Measurements from ENCODE around the gene OXSR1. TPM values are rescaled to one million over a fixed set of nuclear protein-coding genes. Genes with fewer than 3 reads are reported as not detected.
A peak's percentile ranks its signal among the peaks of the same experiment; 100 is the strongest.

Gene OXSR1
- total and polyA plus RNA-seq, 10 of the 15 experiments (the other 5 are each of a cell fraction or from before 2014, with no cell fraction given), result 12.4 to 54.6 (median 35.7) TPM

GRCh38 chr3:38297947-38298711 is 132.8 kb downstream of the OXSR1 start:
- POLR2A ChIA-PET, result interaction anchor here (0.5 kb wide), 1 partner anchor 39 kb away, joined by 4 read pairs; no protein-coding TSS in a partner anchor
- TF ChIP-seq EED (IDR thresholded peaks at IDR 0.05; ENCODE audit: low read depth) (no peak), SMC3 (IDR thresholded peaks at IDR 0.05; ENCODE audit: borderline replicate concordance, low read length) (peak; percentile 37; the same call in 1 of the 2 replicates), CTCF (IDR thresholded peaks at IDR 0.05 in 2 of 3, conservative IDR thresholded peaks at IDR 0.05 in 1 of 3; ENCODE audit: control insufficient read depth in 2 of 3, extremely low read depth in 1 of 3, insufficient read depth in 1 of 3, low read depth in 3 of 3, low read length in 3 of 3) (peak; percentile 23 to 40 (median 28); a peak in 3 of 6 replicates), RAD21 (IDR thresholded peaks at IDR 0.05; ENCODE audit: insufficient read depth, low read depth, low read length) (peak; percentile 35)
- no peak for FAIRE-seq
- no peaks in the 10 kb centered on the region for H3K36me3 ChIP-seq (ENCODE audit: control insufficient read depth in 2 of 2, insufficient read depth in 2 of 2, low read length in 1 of 2)
- peak; percentile 5 for DNase-seq (ENCODE audit: low read depth, low spot score)
- H3K9me3 ChIP-seq (replicated peaks; ENCODE audit: control insufficient read depth, insufficient read depth, low read length), result no peaks in the 10 kb centered on the region
- in situ Hi-C loops (cut with MboI) (no loop called here), intact Hi-C loops (cut with micrococcal nuclease; ENCODE audit: unreplicated experiment) (loop anchor here (5.0 to 10.0 kb wide), 2 partner anchors 181 to 323 kb away; no protein-coding TSS in a partner anchor)
- CTCF ChIA-PET, result interaction anchor here (0.5 to 5.0 kb wide), 26 partner anchors 9 to 328 kb away, joined by 3 to 54 read pairs (median 4); partner anchors contain the start of genes SLC22A14 and XYLB
- peak; percentile 83 for ATAC-seq
- no peak overlapping the region for H3K9ac ChIP-seq (ENCODE audit: control insufficient read depth, insufficient read depth, low read length)
- H3K4me1 ChIP-seq (ENCODE audit: control insufficient read depth, insufficient read depth, low read length), result no peaks in the 10 kb centered on the region
- no peak overlapping the region for H2AFZ ChIP-seq (ENCODE audit: control insufficient read depth, low read depth, low read length)
- RAD21 ChIA-PET (ENCODE audit: unreplicated experiment), result interaction anchor here (1.0 to 1.3 kb wide), 3 partner anchors 165 to 182 kb away, joined by 3 to 4 read pairs (median 3); no protein-coding TSS in a partner anchor
- no TSS peak for BruUV-seq (replicated peaks)
- WGBS (ENCODE audit: insufficient coverage, insufficient replicate concordance, low lambda C conversion rate, missing lambda C conversion rate), result 48% methylated on average over 5 of the region's 5 CpGs
- H3K27me3 ChIP-seq (replicated peaks in 1 of 2; ENCODE audit: control insufficient read depth in 2 of 2, insufficient read depth in 2 of 2, low read length in 1 of 2), result no peaks in the 10 kb centered on the region
- H3K4me3 ChIP-seq, result no peak overlapping the region
- no peaks in the 10 kb centered on the region for H4K20me1 ChIP-seq (ENCODE audit: control insufficient read depth, insufficient read depth)
- no peaks in the 10 kb centered on the region for H3K79me2 ChIP-seq (ENCODE audit: control insufficient read depth, insufficient read depth, low read length)
- SMC1A ChIA-PET (ENCODE audit: uncharacterized antibody, unreplicated experiment), result interaction anchor here (0.6 to 2.8 kb wide), 7 partner anchors 26 to 335 kb away, joined by 3 to 20 read pairs (median 3); no protein-coding TSS in a partner anchor
- H3K27ac ChIP-seq (ENCODE audit: control insufficient read depth, insufficient read depth), result no peak overlapping the region
- no peak overlapping the region for H3K4me2 ChIP-seq (ENCODE audit: control insufficient read depth, insufficient read depth)

Small RNA genes lying within 50 kb of the gene (small RNA-seq; reads per million reads assigned to genes)
- not detected for gene RF00019
- gene RNU6-235P, result not detected

Other genes with a start within 250 kb of the OXSR1 start
Only the 7 nearest of the 8 such genes appear.
- gene VILL, start 174.8 kb upstream of the OXSR1 start, total RNA-seq (2014; rRNA removed), result 3.4 and 3.9 TPM in 2 replicates
- gene VILL, start 174.8 kb upstream of the OXSR1 start, total RNA-seq (2014; rRNA removed; fragmentation: Illumina TruSeq; extraction: Trizol), result 1.3 and 1.9 TPM in 2 replicates
- 3.7 and 4.1 TPM in 2 replicates for gene VILL, start 174.8 kb upstream of the OXSR1 start, total RNA-seq (2021)
- 3.1 and 5.4 TPM in 2 replicates for gene VILL, start 174.8 kb upstream of the OXSR1 start, polyA plus RNA-seq (2011; rRNA removed)
- gene VILL, start 174.8 kb upstream of the OXSR1 start, polyA plus RNA-seq (2014; fragmentation: Illumina TruSeq; extraction: Trizol), result 0.41 and 1.4 TPM in 2 replicates
- gene VILL, start 174.8 kb upstream of the OXSR1 start, polyA plus RNA-seq (2014; fragmentation: Nextera tagmentation; extraction: Ambion mirVana), result under 1 TPM in 1 of 2 experiments, not detected in 1; 0.15 TPM
- gene VILL, start 174.8 kb upstream of the OXSR1 start, polyA plus RNA-seq (2014; rRNA removed), result 4.2 and 4.3 TPM in 2 replicates
- 1 to 10 TPM; 2.1 TPM for gene VILL, start 174.8 kb upstream of the OXSR1 start, polyA plus RNA-seq (2016; fragmentation: Nextera tagmentation; extraction: Ambion mirVana)
- gene PLCD1, start 135.9 kb upstream of the OXSR1 start, total RNA-seq (2014; rRNA removed), result 0.73 and 1.2 TPM in 2 replicates
- gene PLCD1, start 135.9 kb upstream of the OXSR1 start, total RNA-seq (2014; rRNA removed; fragmentation: Illumina TruSeq; extraction: Trizol), result 0.55 and 0.89 TPM in 2 replicates
- gene PLCD1, start 135.9 kb upstream of the OXSR1 start, total RNA-seq (2021), result 1.6 and 2.4 TPM in 2 replicates
- gene PLCD1, start 135.9 kb upstream of the OXSR1 start, polyA plus RNA-seq (2011; rRNA removed), result 1.8 and 3.5 TPM in 2 replicates
- gene PLCD1, start 135.9 kb upstream of the OXSR1 start, polyA plus RNA-seq (2014; fragmentation: Illumina TruSeq; extraction: Trizol), result 0.32 and 1.0 TPM in 2 replicates
- under 1 TPM in 1 of 2 experiments, not detected in 1; 0.20 TPM for gene PLCD1, start 135.9 kb upstream of the OXSR1 start, polyA plus RNA-seq (2014; fragmentation: Nextera tagmentation; extraction: Ambion mirVana)
- 1.5 and 3.9 TPM in 2 replicates for gene PLCD1, start 135.9 kb upstream of the OXSR1 start, polyA plus RNA-seq (2014; rRNA removed)
- 1 to 10 TPM; 1.2 to 2.0 TPM for gene PLCD1, start 135.9 kb upstream of the OXSR1 start, polyA plus RNA-seq (2016; fragmentation: Nextera tagmentation; extraction: Ambion mirVana)
- not detected in 2 replicates for gene DLEC1, start 126.3 kb upstream of the OXSR1 start, total RNA-seq (2014; rRNA removed)
- gene DLEC1, start 126.3 kb upstream of the OXSR1 start, total RNA-seq (2014; rRNA removed; fragmentation: Illumina TruSeq; extraction: Trizol), result 0.04 TPM in 1 of 2 replicates, not detected in the other
- gene DLEC1, start 126.3 kb upstream of the OXSR1 start, total RNA-seq (2021), result 0.08 TPM in 2 replicates
- 0.03 and 0.05 TPM in 2 replicates for gene DLEC1, start 126.3 kb upstream of the OXSR1 start, polyA plus RNA-seq (2011; rRNA removed)
- not detected in 2 replicates for gene DLEC1, start 126.3 kb upstream of the OXSR1 start, polyA plus RNA-seq (2014; fragmentation: Illumina TruSeq; extraction: Trizol)
- under 1 TPM; 0.07 to 0.14 TPM for gene DLEC1, start 126.3 kb upstream of the OXSR1 start, polyA plus RNA-seq (2014; fragmentation: Nextera tagmentation; extraction: Ambion mirVana)
- 0.03 and 0.04 TPM in 2 replicates for gene DLEC1, start 126.3 kb upstream of the OXSR1 start, polyA plus RNA-seq (2014; rRNA removed)
- under 1 TPM in 1 of 2 experiments, not detected in 1; 0.29 TPM for gene DLEC1, start 126.3 kb upstream of the OXSR1 start, polyA plus RNA-seq (2016; fragmentation: Nextera tagmentation; extraction: Ambion mirVana)
- gene ACAA1, start 28.4 kb upstream of the OXSR1 start, total RNA-seq (2014; rRNA removed), result 41.9 and 56.5 TPM in 2 replicates
- 41.0 and 43.3 TPM in 2 replicates for gene ACAA1, start 28.4 kb upstream of the OXSR1 start, total RNA-seq (2014; rRNA removed; fragmentation: Illumina TruSeq; extraction: Trizol)
- gene ACAA1, start 28.4 kb upstream of the OXSR1 start, total RNA-seq (2021), result 65.6 and 68.1 TPM in 2 replicates
- 54.9 and 85.4 TPM in 2 replicates for gene ACAA1, start 28.4 kb upstream of the OXSR1 start, polyA plus RNA-seq (2011; rRNA removed)
- 24.5 and 51.5 TPM in 2 replicates for gene ACAA1, start 28.4 kb upstream of the OXSR1 start, polyA plus RNA-seq (2014; fragmentation: Illumina TruSeq; extraction: Trizol)
- gene ACAA1, start 28.4 kb upstream of the OXSR1 start, polyA plus RNA-seq (2014; fragmentation: Nextera tagmentation; extraction: Ambion mirVana), result 10 to 100 TPM in 1 of 2 experiments, 1 to 10 TPM in 1; 5.7 to 12.6 TPM
- gene ACAA1, start 28.4 kb upstream of the OXSR1 start, polyA plus RNA-seq (2014; rRNA removed), result 79.2 and 90.2 TPM in 2 replicates
- 10 to 100 TPM; 64.8 to 75.1 TPM for gene ACAA1, start 28.4 kb upstream of the OXSR1 start, polyA plus RNA-seq (2016; fragmentation: Nextera tagmentation; extraction: Ambion mirVana)
- 28.7 and 38.6 TPM in 2 replicates for gene MYD88, start 26.9 kb upstream of the OXSR1 start, total RNA-seq (2014; rRNA removed)
- gene MYD88, start 26.9 kb upstream of the OXSR1 start, total RNA-seq (2014; rRNA removed; fragmentation: Illumina TruSeq; extraction: Trizol), result 5.5 and 6.2 TPM in 2 replicates
- 65.6 and 67.7 TPM in 2 replicates for gene MYD88, start 26.9 kb upstream of the OXSR1 start, total RNA-seq (2021)
- 41.6 and 61.7 TPM in 2 replicates for gene MYD88, start 26.9 kb upstream of the OXSR1 start, polyA plus RNA-seq (2011; rRNA removed)
- gene MYD88, start 26.9 kb upstream of the OXSR1 start, polyA plus RNA-seq (2014; fragmentation: Illumina TruSeq; extraction: Trizol), result 83.0 and 84.8 TPM in 2 replicates
- 10 to 100 TPM; 37.6 to 82.0 TPM for gene MYD88, start 26.9 kb upstream of the OXSR1 start, polyA plus RNA-seq (2014; fragmentation: Nextera tagmentation; extraction: Ambion mirVana)
- 80.2 and 96.7 TPM in 2 replicates for gene MYD88, start 26.9 kb upstream of the OXSR1 start, polyA plus RNA-seq (2014; rRNA removed)
- 10 to 100 TPM; 69.4 to 83.4 TPM for gene MYD88, start 26.9 kb upstream of the OXSR1 start, polyA plus RNA-seq (2016; fragmentation: Nextera tagmentation; extraction: Ambion mirVana)
- not detected in 2 replicates for gene SLC22A13, start 100.3 kb downstream of the OXSR1 start, total RNA-seq (2014; rRNA removed)
- 0.13 and 0.18 TPM in 2 replicates for gene SLC22A13, start 100.3 kb downstream of the OXSR1 start, total RNA-seq (2014; rRNA removed; fragmentation: Illumina TruSeq; extraction: Trizol)
- 0.13 TPM in 1 of 2 replicates, not detected in the other for gene SLC22A13, start 100.3 kb downstream of the OXSR1 start, total RNA-seq (2021)
- gene SLC22A13, start 100.3 kb downstream of the OXSR1 start, polyA plus RNA-seq (2011; rRNA removed), result 0.11 TPM in 1 of 2 replicates, not detected in the other
- gene SLC22A13, start 100.3 kb downstream of the OXSR1 start, polyA plus RNA-seq (2014; fragmentation: Illumina TruSeq; extraction: Trizol), result 0.03 TPM in 1 of 2 replicates, not detected in the other
- under 1 TPM in 1 of 2 experiments, not detected in 1; 0.04 TPM for gene SLC22A13, start 100.3 kb downstream of the OXSR1 start, polyA plus RNA-seq (2014; fragmentation: Nextera tagmentation; extraction: Ambion mirVana)
- gene SLC22A13, start 100.3 kb downstream of the OXSR1 start, polyA plus RNA-seq (2014; rRNA removed), result 0.05 and 0.19 TPM in 2 replicates
- not detected for gene SLC22A13, start 100.3 kb downstream of the OXSR1 start, polyA plus RNA-seq (2016; fragmentation: Nextera tagmentation; extraction: Ambion mirVana)
- not detected in 2 replicates for gene SLC22A14, start 116.8 kb downstream of the OXSR1 start, total RNA-seq (2014; rRNA removed)
- not detected in 2 replicates for gene SLC22A14, start 116.8 kb downstream of the OXSR1 start, total RNA-seq (2014; rRNA removed; fragmentation: Illumina TruSeq; extraction: Trizol)
- gene SLC22A14, start 116.8 kb downstream of the OXSR1 start, total RNA-seq (2021), result not detected in 2 replicates
- 0.04 TPM in 1 of 2 replicates, not detected in the other for gene SLC22A14, start 116.8 kb downstream of the OXSR1 start, polyA plus RNA-seq (2011; rRNA removed)
- not detected in 2 replicates for gene SLC22A14, start 116.8 kb downstream of the OXSR1 start, polyA plus RNA-seq (2014; fragmentation: Illumina TruSeq; extraction: Trizol)
- gene SLC22A14, start 116.8 kb downstream of the OXSR1 start, polyA plus RNA-seq (2014; fragmentation: Nextera tagmentation; extraction: Ambion mirVana), result not detected
- gene SLC22A14, start 116.8 kb downstream of the OXSR1 start, polyA plus RNA-seq (2014; rRNA removed), result not detected in 2 replicates
- gene SLC22A14, start 116.8 kb downstream of the OXSR1 start, polyA plus RNA-seq (2016; fragmentation: Nextera tagmentation; extraction: Ambion mirVana), result not detected

Measured in GM12878 (cell line).